PC-9 (cell line): Measurements from ENCODE around the gene DUSP18. TPM values are rescaled to one million over a fixed set of nuclear protein-coding genes. Genes with fewer than 3 reads are reported as not detected.

Experiments used
- BruUV-seq: library from RNA; stranded (reverse); fragments of 400-500 nt; replicated peaks from 2 replicates; lab custom pipeline; 2021; lab: Mats Ljungman, UMichigan
- CTCF ChIA-PET: fragments of 300-600 bp; sonication (Branson Sonifier 250); formaldehyde crosslinking; loops from one replicate; lab custom pipeline; 2022; ENCODE audit warnings: antibody characterized with exemption; lab: Charles Lee
- POLR2A ChIA-PET: fragments of 300-600 bp; sonication (Branson Sonifier 250); formaldehyde crosslinking; loops from one replicate; lab custom pipeline; 2022; ENCODE audit warnings: antibody characterized with exemption; ENCODE audit not compliant: unreplicated experiment; lab: Charles Lee
- DNase-seq, 2 experiments: peaks; one replicate each; pipeline versions ENCODE4 v3.0.0 to v3.0.0-alpha.2; 2015 to 2022; ENCODE audit warnings: mixed read lengths in 1 of 2
- H2AFZ ChIP-seq: fragments of 200-600 bp; sonication (generic); 2 replicates; pipeline ENCODE4 v1.8.1; 2017; ENCODE audit warnings: antibody characterized with exemption
- H3F3A ChIP-seq: fragments of 200-600 bp; sonication (generic); 2 replicates; pipeline ENCODE4 v1.8.1; 2017; ENCODE audit warnings: antibody characterized with exemption, mild to moderate bottlenecking, low read depth; ENCODE audit not compliant: insufficient read depth
- H3K27ac ChIP-seq: fragments of 200-600 bp; sonication (generic); 2 replicates; pipeline ENCODE4 v1.6.1; 2016; ENCODE audit warnings: mixed run types
- H3K27me3 ChIP-seq: fragments of 200-600 bp; sonication (generic); 2 replicates; pipeline ENCODE4 v1.6.1; 2016; ENCODE audit warnings: low read depth, mixed run types; ENCODE audit not compliant: insufficient read depth
- H3K36me3 ChIP-seq: fragments of 200-600 bp; sonication (generic); 2 replicates; pipeline ENCODE4 v1.6.1; 2016; ENCODE audit warnings: low read depth, mixed run types
- H3K4me1 ChIP-seq: fragments of 200-600 bp; sonication (generic); replicated peaks from 2 replicates; pipeline ENCODE4 v1.6.1; 2016; ENCODE audit warnings: mixed run types; ENCODE audit not compliant: insufficient read depth
- H3K4me2 ChIP-seq: fragments of 200-600 bp; sonication (generic); 2 replicates; pipeline ENCODE4 v1.6.1; 2017; ENCODE audit warnings: mixed run types
- H3K4me3 ChIP-seq: fragments of 200-600 bp; sonication (generic); 2 replicates; pipeline ENCODE4 v1.6.1; 2016; ENCODE audit warnings: mixed run types
- H3K79me2 ChIP-seq: fragments of 200-600 bp; sonication (generic); 2 replicates; pipeline ENCODE4 v1.6.1; 2017; ENCODE audit warnings: low read depth, mixed run types
- H3K9me2 ChIP-seq: fragments of 200-600 bp; sonication (generic); 2 replicates; pipeline ENCODE4 v1.8.1; 2017; ENCODE audit warnings: mild to moderate bottlenecking; ENCODE audit not compliant: insufficient read depth
- H3K9me3 ChIP-seq: fragments of 200-600 bp; sonication (generic); 2 replicates; pipeline ENCODE4 v1.8.1; 2016; ENCODE audit warnings: low read depth; ENCODE audit not compliant: insufficient read depth
- H4K20me1 ChIP-seq: fragments of 200-600 bp; sonication (generic); 2 replicates; pipeline ENCODE4 v1.8.1; 2017; ENCODE audit not compliant: insufficient read depth
- EZH2 ChIP-seq: fragments of 200-600 bp; sonication (generic); IDR thresholded peaks from 2 replicates; pipeline ENCODE4 v1.8.0; 2017; ENCODE audit warnings: antibody characterized with exemption, low read depth
- intact Hi-C: fragments of 100-400 bp; cut with micrococcal nuclease; formaldehyde crosslinking; loops from one replicate; pipeline ENCODE4 v1.10.0; 2022; ENCODE audit not compliant: unreplicated experiment
- total RNA-seq: library from RNA; stranded (reverse); gene quantifications from 2 replicates; pipeline ENCODE4 v1.2.3, GENCODE V29; 2021
- TF ChIP-seq, protein P1 (sequence below): fragments of 200-600 bp; sonication (generic); conservative IDR thresholded peaks from 2 replicates; pipeline ENCODE4 v1.6.1; 2017; ENCODE audit warnings: mixed run types, antibody characterized with exemption, mild to moderate bottlenecking, moderate library complexity

Gene DUSP18
- total RNA-seq, 1 experiment from 2014 or later = 11.0 TPM

DNA sequence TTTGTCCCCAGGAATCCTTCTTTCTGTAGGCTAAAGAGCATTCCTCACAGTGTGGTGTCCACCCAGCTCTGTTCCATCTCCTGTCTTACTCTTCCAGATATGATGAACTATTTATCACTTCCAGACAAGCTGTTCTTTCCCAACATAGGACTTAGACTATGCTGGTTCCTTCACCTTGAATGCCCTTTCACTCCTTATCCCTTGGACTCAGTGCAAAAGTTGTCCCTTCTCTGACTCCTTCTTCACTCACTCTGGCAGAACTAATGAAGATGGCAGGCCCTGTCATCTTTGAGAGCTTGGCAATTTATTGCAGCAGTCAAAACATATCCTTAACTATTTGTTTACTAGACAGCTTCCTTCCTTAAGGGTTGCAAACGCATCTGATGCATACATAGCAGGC, 23.5 kb upstream of the DUSP18 start:
- Histone ChIP-seq H3K9me2 (no peaks in the 10 kb centered on the region), H2AFZ (no peak overlapping the region), H3K27ac (no peak overlapping the region), H3K4me3 (no peak overlapping the region), H3K4me1 (peaks cover 9% of the 10 kb centered on the region; the same call in 1 of the 2 replicates), H4K20me1 (no peaks in the 10 kb centered on the region), H3K27me3 (no peaks in the 10 kb centered on the region), H3F3A (peaks cover 3% of the 10 kb centered on the region), H3K36me3 (no peaks in the 10 kb centered on the region), H3K9me3 (no peaks in the 10 kb centered on the region), H3K79me2 (no peaks in the 10 kb centered on the region), H3K4me2 (no peak overlapping the region)
- no TSS peak for BruUV-seq
- TF ChIP-seq EZH2 = no peak
- TF ChIP-seq, protein P1, sequence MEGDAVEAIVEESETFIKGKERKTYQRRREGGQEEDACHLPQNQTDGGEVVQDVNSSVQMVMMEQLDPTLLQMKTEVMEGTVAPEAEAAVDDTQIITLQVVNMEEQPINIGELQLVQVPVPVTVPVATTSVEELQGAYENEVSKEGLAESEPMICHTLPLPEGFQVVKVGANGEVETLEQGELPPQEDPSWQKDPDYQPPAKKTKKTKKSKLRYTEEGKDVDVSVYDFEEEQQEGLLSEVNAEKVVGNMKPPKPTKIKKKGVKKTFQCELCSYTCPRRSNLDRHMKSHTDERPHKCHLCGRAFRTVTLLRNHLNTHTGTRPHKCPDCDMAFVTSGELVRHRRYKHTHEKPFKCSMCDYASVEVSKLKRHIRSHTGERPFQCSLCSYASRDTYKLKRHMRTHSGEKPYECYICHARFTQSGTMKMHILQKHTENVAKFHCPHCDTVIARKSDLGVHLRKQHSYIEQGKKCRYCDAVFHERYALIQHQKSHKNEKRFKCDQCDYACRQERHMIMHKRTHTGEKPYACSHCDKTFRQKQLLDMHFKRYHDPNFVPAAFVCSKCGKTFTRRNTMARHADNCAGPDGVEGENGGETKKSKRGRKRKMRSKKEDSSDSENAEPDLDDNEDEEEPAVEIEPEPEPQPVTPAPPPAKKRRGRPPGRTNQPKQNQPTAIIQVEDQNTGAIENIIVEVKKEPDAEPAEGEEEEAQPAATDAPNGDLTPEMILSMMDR = no peak
- no peak for DNase-seq
- POLR2A ChIA-PET = interaction anchor here (0.6 kb wide), 1 partner anchor 400 kb away, joined by 3 read pairs; no protein-coding TSS in a partner anchor
- CTCF ChIA-PET = no interaction called here
- intact Hi-C loops = no loop called here

DNA sequence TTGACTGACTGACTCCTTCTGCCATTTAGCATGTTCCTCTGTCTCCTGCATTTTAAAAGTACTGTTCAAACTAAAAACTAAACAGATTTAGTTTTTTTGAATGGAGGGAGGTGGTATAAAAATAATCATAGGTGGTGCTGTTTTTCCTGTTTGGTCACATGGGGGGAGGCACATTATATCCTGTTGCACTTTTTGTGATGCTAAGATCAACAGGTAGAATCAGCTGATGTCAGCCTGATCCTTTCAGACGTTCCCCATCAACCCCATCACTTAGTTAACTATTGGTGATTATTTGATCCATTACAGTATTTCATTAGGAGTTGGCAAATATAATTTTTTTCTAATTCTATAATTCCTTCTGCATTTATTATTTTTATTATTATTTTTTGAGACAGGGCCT, 21.9 kb upstream of the DUSP18 start:
- Histone ChIP-seq H3K27ac (no peak overlapping the region), H3K4me2 (no peak overlapping the region), H3K4me1 (peaks cover 9% of the 10 kb centered on the region; the same call in 1 of the 2 replicates), H3K27me3 (no peaks in the 10 kb centered on the region), H3K9me3 (no peaks in the 10 kb centered on the region), H4K20me1 (no peaks in the 10 kb centered on the region), H2AFZ (no peak overlapping the region), H3F3A (no peaks in the 10 kb centered on the region), H3K36me3 (no peaks in the 10 kb centered on the region), H3K9me2 (no peaks in the 10 kb centered on the region), H3K4me3 (no peak overlapping the region), H3K79me2 (no peaks in the 10 kb centered on the region)
- intact Hi-C loops = no loop called here
- no peak for DNase-seq
- TF ChIP-seq EZH2 = no peak
- TF ChIP-seq, protein P1 = no peak
- no TSS peak for BruUV-seq
- POLR2A ChIA-PET = no interaction called here
- CTCF ChIA-PET = no interaction called here

DNA sequence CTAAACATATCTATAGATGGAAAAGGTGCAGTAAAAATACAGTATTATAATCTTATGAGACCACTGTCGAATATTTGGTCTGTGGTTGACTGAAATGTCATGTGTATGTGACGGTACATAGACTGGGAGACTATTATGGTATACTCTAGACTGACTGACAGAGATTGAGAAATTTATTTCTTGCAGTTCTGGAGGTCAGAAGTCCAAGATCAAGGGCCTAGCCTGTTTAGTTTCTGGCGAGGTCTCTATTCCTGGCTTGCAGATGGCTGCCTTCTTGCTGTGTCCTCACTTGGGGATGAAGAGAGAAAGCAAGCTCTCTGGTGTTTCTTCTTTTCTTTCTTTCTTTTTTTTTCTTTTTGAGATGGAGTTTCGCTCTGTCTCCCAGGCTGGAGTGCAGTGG, 19.7 kb upstream of the DUSP18 start:
- intact Hi-C loops = no loop called here
- Histone ChIP-seq H3K9me2 (no peaks in the 10 kb centered on the region), H3K4me1 (peaks cover 4% of the 10 kb centered on the region; the same call in 1 of the 2 replicates), H3K4me2 (no peak overlapping the region), H3K4me3 (no peak overlapping the region), H3K36me3 (no peaks in the 10 kb centered on the region), H3K9me3 (no peaks in the 10 kb centered on the region), H3F3A (no peaks in the 10 kb centered on the region), H3K27me3 (no peaks in the 10 kb centered on the region), H4K20me1 (no peaks in the 10 kb centered on the region), H2AFZ (no peak overlapping the region), H3K79me2 (no peaks in the 10 kb centered on the region), H3K27ac (no peak overlapping the region)
- no peak for TF ChIP-seq EZH2
- TF ChIP-seq, protein P1 = no peak
- POLR2A ChIA-PET = interaction anchor here (0.6 kb wide), 1 partner anchor 264 kb away, joined by 3 read pairs; no protein-coding TSS in a partner anchor
- CTCF ChIA-PET = no interaction called here
- BruUV-seq = no TSS peak
- no peak for DNase-seq
